ENCODE results near the gene ZNF26.

Gene ZNF26

GRCh38 chr12:133063556-133063955, 77.4 kb downstream of the ZNF26 start:
- no peak for DNase-seq

GRCh38 chr12:133073836-133074235, 87.7 kb downstream of the ZNF26 start:
- no peak for DNase-seq

All from CD4-positive, alpha-beta T cell treated with Interleukin-17A for 1 hour (primary cell).